OCI-LY1 (cell line): ENCODE measurements around the gene PRPF18.

Experiments used
- CTCF ChIP-seq: fragments of 200-600 bp; sonication (generic), shearing (Covaris generic); IDR thresholded peaks from 2 replicates; pipeline ENCODE4 v1.5.1; 2017; ENCODE audit warnings: mild to moderate bottlenecking, antibody characterized with exemption, low read length, moderate library complexity, mixed read lengths
- EZH2 ChIP-seq: fragments of 200-600 bp; sonication (generic), shearing (Covaris generic); IDR thresholded peaks from 2 replicates; pipeline ENCODE4 v1.8.0; 2017; ENCODE audit warnings: borderline replicate concordance, mixed run types, mild to moderate bottlenecking, antibody characterized with exemption, low read length, moderate library complexity, mixed read lengths

- no peak; the same call in 1 of the 2 replicates for TF ChIP-seq CTCF
- no peak for TF ChIP-seq EZH2
These were observed 2.6 kb downstream of the PRPF18 start for GRCh38 chr10:13589316-13589715.
